NCI-H1105 (cell line): ENCODE results near the gene SLC22A23.
A peak's percentile ranks its signal among the peaks of the same experiment; 100 is the strongest.

ENCODE experiments used
- DNase-seq: peaks from one replicate; lab custom pipeline; 2025; lab: John Stamatoyannopoulos, UW

SLC22A23 gene

DNA sequence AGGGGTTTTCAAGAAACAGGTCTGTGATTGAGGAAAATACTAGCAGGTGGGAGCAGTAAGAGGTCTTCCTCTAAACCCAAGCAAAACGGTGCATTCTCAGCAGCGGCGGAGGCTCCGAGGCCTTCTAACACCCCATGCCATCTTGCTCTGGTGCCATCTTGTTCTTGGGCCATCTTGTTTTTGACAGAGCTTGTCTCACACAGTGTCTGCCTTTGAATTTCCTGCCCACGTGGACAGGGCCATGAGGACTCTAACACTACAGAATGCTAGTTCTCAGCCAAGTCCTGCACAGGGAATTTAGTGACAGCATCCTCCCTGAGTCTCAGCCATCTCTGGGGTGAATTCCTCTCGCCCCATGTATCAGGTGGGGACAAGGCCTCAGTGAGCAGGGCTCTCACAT lies 121.7 kb downstream of the SLC22A23 start:
- DNase-seq: no peak

DNA sequence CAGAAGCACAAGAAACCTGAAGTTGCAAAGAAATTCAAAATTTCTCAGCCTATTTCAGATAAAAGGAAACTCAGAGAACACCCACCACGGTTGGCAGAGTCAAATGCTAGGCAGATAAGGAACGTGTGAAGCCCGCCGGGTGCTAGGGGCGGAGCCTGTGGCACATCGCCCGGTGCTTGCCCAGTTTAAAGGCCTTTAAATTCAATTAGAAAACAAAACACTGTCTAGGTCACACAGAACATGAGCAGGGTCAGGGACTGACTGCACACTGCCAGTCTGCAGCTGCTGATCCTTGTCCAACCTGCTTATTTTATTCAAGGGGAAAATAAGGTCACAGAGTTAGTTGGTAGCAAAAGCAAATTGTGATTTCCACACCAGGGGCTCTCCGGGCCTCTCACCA lies 122.3 kb downstream of the SLC22A23 start:
- DNase-seq: peak; percentile 64

DNA sequence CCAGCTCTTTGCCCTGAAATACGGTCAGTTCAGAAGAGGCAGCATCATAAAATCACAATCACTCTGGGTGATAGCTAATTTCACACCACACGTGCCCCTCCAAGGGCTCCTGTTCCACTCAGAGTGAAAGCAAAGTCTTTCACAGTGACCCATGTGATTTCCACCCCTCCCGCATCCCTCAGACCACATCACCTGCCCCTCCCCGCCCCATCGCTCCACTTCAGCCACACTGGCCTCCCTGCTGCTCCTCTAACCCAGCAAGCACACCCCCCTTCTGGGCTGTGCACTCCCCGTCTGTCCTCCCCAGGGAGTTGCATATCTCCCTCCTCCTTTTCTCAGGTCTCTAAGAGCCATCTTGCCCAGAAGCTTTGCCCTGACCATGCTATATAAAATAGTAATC lies 123.6 kb downstream of the SLC22A23 start:
- DNase-seq: no peak

DNA sequence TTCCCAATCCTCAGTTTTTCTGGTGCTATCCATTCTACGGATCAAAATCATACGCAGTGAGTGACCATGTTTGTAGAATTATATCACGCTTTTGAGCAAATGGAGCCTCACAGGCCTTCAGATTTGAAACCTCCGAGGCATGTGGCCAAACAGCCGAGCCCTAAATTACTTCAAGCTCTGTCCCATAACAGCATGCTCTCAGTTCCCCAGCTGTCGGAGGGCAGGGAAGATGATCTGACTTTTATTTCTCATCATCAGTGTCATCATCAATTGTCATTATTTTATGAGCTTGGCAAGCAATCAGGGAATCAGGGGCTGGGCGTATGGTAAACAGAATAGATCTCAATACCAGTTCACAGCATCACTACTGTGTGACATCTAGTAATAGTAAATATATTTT lies 124.9 kb downstream of the SLC22A23 start:
- DNase-seq: no peak

DNA sequence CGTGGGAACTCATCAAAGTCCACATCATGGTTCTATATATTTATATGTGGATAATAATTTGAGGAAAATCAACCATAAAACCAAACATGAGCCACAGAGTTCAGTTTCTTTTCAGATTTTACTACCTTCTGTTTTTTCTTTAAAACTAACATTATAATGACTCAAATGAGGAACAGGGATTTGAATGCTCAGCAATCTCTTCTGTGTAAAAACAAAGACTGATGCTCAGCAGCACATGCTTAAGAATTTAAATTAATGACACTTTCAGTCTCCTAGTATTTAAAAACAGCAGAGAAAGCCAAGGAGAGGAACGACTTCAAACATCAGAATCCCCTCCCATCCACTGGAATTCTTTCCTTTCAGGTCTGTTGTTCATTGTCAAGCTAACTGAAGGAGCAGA lies 125.4 kb downstream of the SLC22A23 start:
- no peak for DNase-seq

DNA sequence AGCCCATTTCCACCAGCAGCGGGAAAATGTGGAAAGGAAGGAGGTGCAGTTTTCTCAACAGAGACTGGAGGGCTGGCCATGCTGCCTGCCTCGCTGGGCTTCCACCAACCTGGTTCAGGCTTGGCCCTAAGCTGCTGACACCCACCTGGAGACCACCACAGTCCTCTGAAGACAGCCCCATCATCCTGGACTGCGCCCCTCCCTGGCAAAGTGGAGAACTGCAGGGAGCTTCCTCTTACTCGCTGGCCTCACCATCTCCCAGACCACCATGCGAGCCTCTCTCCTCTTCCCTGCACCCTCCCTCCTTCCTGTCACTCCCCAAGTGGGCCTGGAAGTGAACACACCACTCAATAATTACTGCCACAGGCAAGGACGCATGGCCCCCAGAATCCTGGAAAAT lies 126.7 kb downstream of the SLC22A23 start:
- DNase-seq: no peak

DNA sequence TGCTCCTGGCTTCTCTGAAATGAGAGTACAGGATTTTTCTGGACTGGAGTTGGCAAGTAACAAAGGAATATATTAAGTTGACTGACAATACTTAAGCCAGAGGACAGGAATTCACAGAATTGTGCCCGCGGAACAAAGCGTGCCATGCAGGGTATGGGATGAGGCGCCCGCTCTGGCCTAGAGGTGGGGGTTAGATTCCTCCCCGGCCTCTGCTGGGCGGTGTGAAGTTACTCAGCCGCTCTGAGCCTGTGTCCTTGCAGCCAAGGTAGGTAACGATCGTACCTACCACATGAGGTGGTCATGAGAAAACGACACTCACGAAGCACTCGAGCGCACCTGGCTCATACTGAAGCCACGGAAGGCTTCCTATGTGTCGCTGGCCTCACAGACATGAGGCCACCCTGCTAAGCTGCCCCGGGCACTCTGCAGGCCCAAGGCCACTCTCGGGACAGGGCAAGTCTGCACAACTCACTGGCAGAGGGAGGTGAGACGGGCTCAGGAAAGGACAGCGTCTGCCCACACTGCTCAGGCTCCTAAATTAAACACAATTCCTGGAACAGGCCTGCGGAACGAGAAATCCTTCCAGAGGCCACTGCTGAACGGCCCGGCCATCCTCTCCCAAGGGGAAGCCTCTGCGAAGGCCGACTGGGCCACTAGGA lies 127.3 kb downstream of the SLC22A23 start:
- no peak for DNase-seq

DNA sequence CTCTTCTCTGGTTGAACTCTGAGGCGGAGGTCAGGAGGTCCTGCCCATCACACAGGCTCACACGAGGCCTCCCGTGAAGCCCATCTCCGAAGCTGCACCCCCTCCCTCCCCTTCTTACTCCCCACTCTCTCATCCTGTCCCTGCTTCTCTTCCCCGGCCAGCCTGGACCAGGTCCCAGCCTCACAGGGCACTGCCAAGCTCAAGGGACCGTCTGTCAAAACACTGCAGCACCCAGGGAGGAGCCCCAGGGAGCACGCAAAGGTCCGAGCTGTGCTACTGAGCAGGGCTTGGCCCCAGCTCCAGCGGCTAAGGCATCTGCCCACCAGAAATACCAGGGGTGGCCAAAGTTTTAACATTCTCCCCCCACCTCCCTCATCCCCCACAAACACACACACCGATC lies 128.1 kb downstream of the SLC22A23 start:
- no peak for DNase-seq

DNA sequence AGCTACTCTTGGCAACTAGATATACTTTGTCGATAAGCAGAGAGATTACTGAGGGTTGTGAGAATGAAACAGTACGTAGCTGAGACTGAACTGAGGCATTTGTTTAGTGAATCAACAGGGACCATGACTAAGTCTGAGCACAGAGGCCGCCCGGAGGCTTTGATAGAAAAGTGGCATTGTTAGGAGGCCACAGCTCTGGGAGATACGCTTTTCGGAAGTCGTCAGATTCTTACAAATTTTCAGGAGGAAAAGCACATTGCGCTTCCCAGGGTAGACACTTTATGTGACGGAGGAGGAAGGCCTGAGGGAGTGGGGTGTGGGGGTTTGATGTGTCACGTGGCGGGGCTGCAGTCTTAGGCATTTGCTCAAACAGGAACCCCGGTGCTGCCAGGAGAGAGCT lies 128.7 kb downstream of the SLC22A23 start:
- DNase-seq: no peak

DNA sequence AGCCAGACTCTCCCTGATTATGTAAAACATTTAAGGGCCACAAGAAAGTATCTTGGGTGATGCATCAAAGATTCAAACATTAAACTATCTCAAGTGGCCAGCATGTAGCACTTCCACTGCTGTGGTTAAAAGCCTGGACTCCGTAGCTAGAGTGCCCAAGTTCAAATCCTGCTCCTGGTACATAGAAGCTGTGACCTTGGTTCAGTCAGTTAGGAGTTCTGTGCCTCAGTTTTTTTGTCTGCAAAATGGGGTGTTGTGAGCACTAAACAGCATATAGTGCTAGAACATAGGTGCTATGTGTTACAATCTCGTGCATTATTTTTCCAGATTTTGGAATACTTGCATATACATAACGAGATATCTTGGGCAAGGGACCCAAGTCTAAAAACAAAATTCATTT lies 129.4 kb downstream of the SLC22A23 start:
- no peak for DNase-seq

DNA sequence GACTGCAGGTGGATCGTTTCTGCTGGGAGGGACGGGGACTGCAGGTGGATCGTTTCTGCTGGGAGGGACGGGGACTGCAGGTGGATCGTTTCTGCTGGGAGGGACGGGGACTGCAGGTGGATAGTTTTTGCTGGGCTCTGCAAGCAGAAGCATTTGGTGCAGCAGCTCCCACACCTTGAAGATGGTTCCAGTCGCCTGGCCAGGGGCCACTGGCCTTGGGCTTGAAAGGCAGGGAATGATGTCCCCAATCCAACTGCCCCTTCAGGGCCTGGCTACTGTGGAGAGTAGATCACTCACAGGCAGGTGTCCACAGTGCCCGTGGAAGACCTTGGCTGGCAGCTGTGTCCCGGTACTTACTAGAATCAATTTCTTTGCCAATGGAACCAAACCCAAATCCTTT lies 129.9 kb downstream of the SLC22A23 start:
- no peak for DNase-seq

DNA sequence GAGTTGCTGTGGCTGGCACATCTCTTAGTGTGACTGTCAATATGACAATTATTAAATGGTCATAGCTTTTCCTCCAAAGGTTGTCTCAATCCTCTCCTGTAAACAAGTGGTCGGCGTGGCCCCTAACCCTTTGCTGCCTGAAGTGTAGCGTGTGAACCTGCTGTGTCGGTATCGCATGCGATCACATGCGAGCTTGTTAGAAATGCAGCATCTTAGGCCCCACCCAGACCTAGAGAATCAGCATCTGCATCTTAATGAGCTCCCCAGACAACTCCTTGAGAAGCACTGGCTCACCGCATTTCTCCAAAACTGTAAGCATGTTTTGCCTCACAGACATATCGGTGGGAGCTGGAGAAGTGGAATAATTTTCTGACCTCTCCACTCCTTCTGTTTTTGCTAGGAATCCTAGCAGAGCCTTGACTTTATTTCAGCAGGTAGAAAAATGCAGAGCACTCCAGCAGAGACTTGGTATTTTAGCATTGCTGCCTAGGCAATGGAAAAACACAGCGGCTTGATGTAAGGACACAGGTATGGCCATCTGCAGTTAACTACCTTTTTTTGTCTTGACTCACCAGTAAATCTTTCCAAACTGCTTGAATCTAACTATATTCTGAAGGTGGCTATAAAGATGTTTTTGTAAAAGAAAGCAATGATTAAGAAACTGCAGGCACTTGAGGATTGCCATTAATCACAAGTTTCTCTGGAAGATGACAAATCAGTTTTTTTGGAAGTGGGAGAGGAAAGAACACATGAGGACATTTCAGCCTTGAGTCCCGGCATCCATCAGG lies 130.5 kb downstream of the SLC22A23 start:
- no peak for DNase-seq

DNA sequence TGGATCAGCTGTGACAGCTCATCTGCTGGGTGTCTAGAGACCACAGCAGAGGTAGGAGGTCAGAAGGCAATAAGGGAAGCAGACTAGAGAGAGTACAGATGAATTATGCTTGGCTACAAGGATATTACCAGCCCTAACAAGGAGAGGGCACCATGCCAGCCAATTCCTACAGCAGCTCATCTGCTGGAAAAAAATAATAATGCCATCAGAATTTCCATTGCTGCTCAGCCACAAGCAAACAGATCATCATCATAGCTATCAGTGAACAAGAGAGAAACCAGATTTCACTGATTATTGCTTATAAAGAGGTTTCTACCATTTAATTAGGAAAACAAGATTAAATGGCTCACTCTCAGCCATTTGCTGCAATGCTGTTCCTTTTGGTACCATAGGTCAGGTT lies 131.6 kb downstream of the SLC22A23 start:
- DNase-seq: peak; percentile 43

DNA sequence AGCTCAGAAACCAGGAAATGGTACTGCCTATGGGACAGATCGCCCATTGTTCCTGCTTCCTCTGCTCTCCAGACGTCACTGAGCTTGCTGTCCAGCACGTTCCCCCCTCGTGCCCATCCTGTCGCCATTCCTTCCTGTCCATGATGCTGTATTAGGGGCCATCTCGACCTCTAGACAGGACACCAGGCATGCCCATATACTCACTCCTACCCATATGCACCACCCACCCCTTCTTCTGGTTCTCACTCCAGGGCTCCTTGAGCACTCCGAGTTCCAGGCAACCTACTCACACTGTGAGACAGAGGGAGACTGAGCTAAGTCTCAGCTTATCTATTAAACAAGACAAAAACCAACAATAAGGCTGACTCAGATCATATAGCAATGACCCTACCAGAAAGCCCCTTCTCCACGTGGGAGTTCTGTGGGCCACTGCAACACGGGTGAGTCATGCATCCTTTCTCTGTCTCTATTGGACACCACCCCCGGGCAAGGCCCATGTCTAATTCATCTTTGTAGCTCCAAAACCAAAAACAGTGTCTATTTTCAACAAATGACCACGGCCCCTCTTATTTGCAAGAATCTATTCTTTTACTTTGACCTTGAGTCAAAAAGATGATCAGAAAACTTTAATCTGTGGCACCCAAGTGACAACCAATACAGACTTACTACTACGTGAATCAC lies 132.4 kb downstream of the SLC22A23 start:
- DNase-seq: no peak

DNA sequence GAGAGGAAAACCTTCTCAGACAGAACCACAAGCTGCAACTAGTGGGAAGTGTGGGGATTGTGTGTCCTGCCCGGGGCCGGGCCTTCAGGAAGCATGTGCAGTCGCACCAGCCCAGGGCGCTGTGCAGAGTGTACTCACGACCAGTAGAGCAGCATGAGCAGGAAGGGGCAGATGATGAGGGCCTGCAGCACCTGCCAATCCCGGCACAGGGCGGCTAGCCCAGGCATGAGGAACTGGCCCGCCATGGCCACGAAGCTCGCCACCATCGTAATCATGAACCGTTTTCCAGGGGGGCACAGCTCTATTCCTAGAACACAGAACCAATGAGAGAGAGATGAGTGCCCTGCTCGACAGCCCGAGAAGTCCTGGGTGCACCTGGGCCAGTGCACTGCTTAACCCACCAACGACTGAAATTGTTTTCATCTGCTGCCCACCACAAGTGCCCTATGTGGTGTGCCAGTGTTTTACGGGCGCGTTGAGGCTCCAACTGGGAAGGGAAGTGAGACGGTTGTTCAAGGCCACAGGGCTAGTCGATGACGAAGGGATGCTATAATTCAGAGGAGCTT lies 133.1 kb downstream of the SLC22A23 start:
- DNase-seq: no peak

DNA sequence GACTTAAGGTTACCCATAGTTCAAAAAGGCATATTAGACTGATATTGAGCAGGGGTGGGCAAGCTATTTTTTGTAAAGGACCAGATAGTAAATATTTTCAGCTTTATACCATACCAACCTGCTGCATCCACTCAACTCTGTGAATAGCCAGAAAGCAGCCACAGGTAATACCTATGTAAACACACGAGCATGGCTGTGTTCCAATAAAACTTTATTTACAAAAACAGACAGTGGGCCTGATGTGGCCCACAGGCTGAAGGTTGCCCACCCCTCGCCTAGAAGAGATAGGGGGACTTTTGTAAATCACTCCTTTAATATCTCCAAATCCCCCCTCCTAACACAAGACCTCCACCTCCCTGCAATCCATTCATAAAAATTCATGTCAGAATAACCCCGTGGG lies 133.7 kb downstream of the SLC22A23 start:
- DNase-seq: no peak

DNA sequence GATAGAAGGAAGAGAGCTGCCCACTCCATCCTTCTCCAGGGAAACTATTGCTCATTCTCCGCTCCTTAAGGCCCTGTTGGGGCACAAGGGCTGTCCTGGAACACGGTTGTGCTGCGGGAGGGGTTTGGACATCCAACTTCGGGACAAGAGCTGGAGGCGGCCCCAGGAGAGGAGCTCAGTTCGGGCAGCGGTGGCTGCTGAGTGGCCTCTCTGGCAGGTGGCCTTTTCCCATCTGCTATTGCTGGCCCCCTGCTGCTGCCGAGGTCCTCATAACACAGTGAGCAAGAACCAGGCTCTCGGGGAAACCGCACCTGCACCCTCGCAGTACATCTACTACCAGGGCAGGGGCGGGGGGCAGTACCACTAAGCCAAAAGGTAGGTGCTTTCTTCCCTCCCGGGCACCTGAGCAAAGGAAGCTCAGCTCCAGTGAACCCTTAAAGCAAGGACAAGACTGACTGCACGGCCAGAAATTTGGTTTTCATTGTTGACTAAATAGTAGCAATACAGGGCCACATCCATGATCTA lies 134.4 kb downstream of the SLC22A23 start:
- DNase-seq: no peak

DNA sequence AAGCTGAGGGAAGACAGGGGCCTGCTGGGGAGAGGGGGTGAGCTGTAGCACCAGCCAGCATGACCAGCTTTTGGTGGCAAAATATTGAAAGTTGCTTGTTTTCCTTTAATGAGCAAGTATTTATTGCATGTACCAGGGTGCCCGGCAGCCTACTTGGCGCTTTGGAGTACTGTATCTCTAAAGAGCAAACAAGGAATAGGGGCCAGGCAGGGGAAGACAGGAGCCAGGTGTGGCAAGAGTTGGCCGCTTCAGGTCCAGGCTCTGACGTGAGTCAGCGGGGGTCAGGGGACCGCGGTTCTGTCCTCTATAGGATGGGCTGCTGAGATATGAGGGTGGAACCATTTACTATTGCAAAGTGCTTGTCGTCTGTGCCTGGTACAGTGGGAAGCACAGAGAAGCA lies 135.0 kb downstream of the SLC22A23 start:
- DNase-seq: no peak

DNA sequence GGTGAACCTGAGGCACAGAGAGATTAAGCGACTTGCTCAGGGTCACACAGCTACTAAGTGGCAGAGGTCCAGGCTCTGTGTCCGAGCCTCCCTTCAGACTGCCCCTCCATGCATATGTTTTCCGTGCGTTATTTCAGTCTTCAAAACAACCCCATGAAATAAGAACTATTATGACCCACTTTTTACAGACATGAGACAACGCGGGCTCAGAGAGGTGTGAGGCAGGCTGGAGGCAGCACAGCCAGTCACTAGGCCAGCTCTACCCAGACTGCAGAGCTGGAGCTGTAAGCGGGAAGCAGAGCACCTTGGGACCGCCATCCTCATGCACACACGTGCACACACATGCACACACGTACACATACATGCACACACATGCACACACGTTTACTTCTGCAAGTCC lies 135.8 kb downstream of the SLC22A23 start:
- no peak for DNase-seq

DNA sequence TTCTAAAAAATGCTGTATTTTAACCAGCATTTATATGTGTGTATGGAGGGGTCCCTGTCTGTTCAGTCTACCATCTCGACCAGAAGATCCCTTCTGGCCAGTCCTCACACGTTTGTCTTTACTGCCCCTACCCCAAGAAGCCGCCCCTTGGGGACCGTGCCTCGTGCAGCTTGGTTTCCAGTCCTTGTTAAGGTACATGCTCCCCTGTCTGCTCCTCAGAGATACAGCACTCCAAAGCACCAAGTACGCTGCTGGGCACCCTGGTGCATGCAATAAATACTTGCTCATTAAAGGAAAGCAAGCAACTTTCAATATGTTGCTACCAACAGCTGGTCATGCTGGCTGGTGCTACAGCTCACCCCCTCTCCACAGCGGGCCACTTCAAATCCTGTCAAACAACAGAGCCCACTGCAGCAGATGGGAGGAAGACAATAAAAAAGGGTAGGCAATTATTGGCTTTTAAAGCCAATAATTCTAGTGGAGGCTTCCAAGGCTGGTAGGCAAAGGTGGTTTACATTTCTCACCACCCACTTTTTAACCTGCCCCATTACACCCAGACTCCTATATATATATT lies 136.5 kb downstream of the SLC22A23 start:
- DNase-seq: peak; percentile 23

DNA sequence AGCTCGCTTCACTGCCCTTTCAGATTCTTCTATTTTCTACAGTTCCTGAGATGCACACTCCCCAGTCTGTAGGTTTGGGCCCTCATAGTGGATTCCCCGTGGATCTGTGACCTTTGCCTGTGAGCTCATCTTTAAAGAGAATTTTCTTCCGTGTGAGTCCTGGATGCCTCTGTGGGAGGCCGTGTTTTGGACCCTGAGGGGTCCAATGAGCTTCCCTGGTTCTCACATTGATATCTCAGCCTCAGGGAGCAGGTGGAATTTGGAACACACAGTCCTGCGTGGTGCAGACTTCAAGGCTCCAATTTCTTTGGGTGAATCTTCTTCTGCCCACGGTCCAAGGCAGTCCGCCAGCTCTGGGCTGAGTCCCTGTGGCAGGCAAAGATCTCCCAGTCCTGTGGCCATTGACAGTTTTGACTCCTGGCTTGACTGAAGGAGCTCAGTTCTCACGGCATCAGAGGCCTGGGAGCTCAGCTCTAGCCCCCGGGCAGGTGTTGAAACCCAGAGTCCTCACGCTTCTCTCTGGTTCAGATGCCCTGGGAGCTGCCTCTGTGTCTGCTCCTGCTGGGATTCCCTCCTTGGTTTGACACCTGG lies 137.1 kb downstream of the SLC22A23 start:
- no peak for DNase-seq
